Epithelial cell of esophagus (primary cell): ENCODE results near the gene SNX11.

Source experiments
- DNase-seq: peaks from one replicate; pipeline ENCODE4 v3.0.0; 2010; ENCODE audit warnings: low read depth
- H3K4me3 ChIP-seq: 2 replicates; pipeline ENCODE4 v1.5.1; 2011; ENCODE audit warnings: mild to moderate bottlenecking, low read length, control low read depth
- CTCF ChIP-seq: IDR thresholded peaks from 2 replicates; pipeline ENCODE4 v1.5.1; 2011; ENCODE audit warnings: low read depth, mild to moderate bottlenecking, low read length, control low read depth, inconsistent platforms; ENCODE audit not compliant: insufficient read depth; ENCODE audit errors: missing control alignments

The SNX11 gene

GRCh38 chr17:48125829-48126531, 18.4 kb downstream of the SNX11 start:
- TF ChIP-seq CTCF = no peak
- no peak for DNase-seq
- H3K4me3 ChIP-seq = no peak overlapping the region

GRCh38 chr17:48126532-48126850, 18.9 kb downstream of the SNX11 start:
- no peak for DNase-seq
- no peak overlapping the region for H3K4me3 ChIP-seq
- no peak for TF ChIP-seq CTCF

GRCh38 chr17:48127371-48128051, 19.9 kb downstream of the SNX11 start:
- no peak for TF ChIP-seq CTCF
- peak; percentile 89 for DNase-seq
- no peak overlapping the region for H3K4me3 ChIP-seq

- DNase-seq = no peak
- TF ChIP-seq CTCF = no peak
- H3K4me3 ChIP-seq = no peak overlapping the region
Measured at GRCh38 chr17:48128400-48128799, 20.8 kb downstream of the SNX11 start.

GRCh38 chr17:48129981-48130380, 22.4 kb downstream of the SNX11 start:
- no peak for DNase-seq
- TF ChIP-seq CTCF = no peak

GRCh38 chr17:48131216-48131824, 23.8 kb downstream of the SNX11 start:
- peak; percentile 68 for DNase-seq
- peak; percentile 93 for TF ChIP-seq CTCF
- no peak overlapping the region for H3K4me3 ChIP-seq

More at GRCh38 chr17:48129981-48130380, 22.4 kb downstream of the SNX11 start:
- no peak overlapping the region for H3K4me3 ChIP-seq
